ENCODE data around the gene GPSM1.

GPSM1 gene

GRCh38 chr9:136280535-136281315 is 46.6 kb upstream of the GPSM1 start:
- Histone ChIP-seq H3K27me3 (ENCODE audit: insufficient read depth, low read depth, severe bottlenecking) (no peaks in the 10 kb centered on the region), H3K36me3 (no peaks in the 10 kb centered on the region), H3K27ac (no peak overlapping the region), H3K4me3 (ENCODE audit: low read depth, low read length) (no peak overlapping the region), H3K9me3 (ENCODE audit: severe bottlenecking) (no peaks in the 10 kb centered on the region)
- TF ChIP-seq CTCF (IDR thresholded peaks at IDR 0.05; ENCODE audit: low read depth, low read length), result no peak
- no peak for DNase-seq

GRCh38 chr9:136281421-136282271 is 45.7 kb upstream of the GPSM1 start:
- no peak for DNase-seq
- H3K27me3 ChIP-seq (ENCODE audit: insufficient read depth, low read depth, severe bottlenecking), result no peaks in the 10 kb centered on the region
- H3K4me3 ChIP-seq (ENCODE audit: low read depth, low read length), result no peak overlapping the region
- no peaks in the 10 kb centered on the region for H3K36me3 ChIP-seq
- no peaks in the 10 kb centered on the region for H3K9me3 ChIP-seq (ENCODE audit: severe bottlenecking)
- TF ChIP-seq CTCF (IDR thresholded peaks at IDR 0.05; ENCODE audit: low read depth, low read length), result no peak
- H3K27ac ChIP-seq, result no peak overlapping the region

- no peak for TF ChIP-seq CTCF (IDR thresholded peaks at IDR 0.05; ENCODE audit: low read depth, low read length)
- Histone ChIP-seq H3K27ac (peak overlapping the region; percentile 84), H3K4me3 (ENCODE audit: low read depth, low read length) (no peak overlapping the region), H3K27me3 (ENCODE audit: insufficient read depth, low read depth, severe bottlenecking) (no peaks in the 10 kb centered on the region), H3K9me3 (ENCODE audit: severe bottlenecking) (no peaks in the 10 kb centered on the region), H3K36me3 (no peaks in the 10 kb centered on the region)
- no peak for DNase-seq
Observed at GRCh38 chr9:136282272-136282861, 45.0 kb upstream of the GPSM1 start.

- DNase-seq, result peak; percentile 89
- Histone ChIP-seq H3K4me3 (ENCODE audit: low read depth, low read length) (peak overlapping the region; percentile 26), H3K27me3 (ENCODE audit: insufficient read depth, low read depth, severe bottlenecking) (no peaks in the 10 kb centered on the region), H3K27ac (peak overlapping the region; percentile 84), H3K9me3 (ENCODE audit: severe bottlenecking) (no peaks in the 10 kb centered on the region), H3K36me3 (no peaks in the 10 kb centered on the region)
- TF ChIP-seq CTCF (IDR thresholded peaks at IDR 0.05; ENCODE audit: low read depth, low read length), result peak; percentile 86
Observed at GRCh38 chr9:136283291-136284235, 43.8 kb upstream of the GPSM1 start.

- no peaks in the 10 kb centered on the region for H3K36me3 ChIP-seq
- no peak for TF ChIP-seq CTCF (IDR thresholded peaks at IDR 0.05; ENCODE audit: low read depth, low read length)
- H3K4me3 ChIP-seq (ENCODE audit: low read depth, low read length), result no peak overlapping the region
- H3K27me3 ChIP-seq (ENCODE audit: insufficient read depth, low read depth, severe bottlenecking), result no peaks in the 10 kb centered on the region
- no peaks in the 10 kb centered on the region for H3K9me3 ChIP-seq (ENCODE audit: severe bottlenecking)
- no peak for DNase-seq
- H3K27ac ChIP-seq, result peak overlapping the region; percentile 84; the same call in 1 of the 2 replicates
Observed at GRCh38 chr9:136284311-136284710, 43.0 kb upstream of the GPSM1 start.

Measured in WERI-Rb-1 (cell line).